Tibial nerve (tissue), 4 donors: ENCODE measurements around the gene ANAPC2.

Source experiments
- CTCF ChIP-seq, 5 experiments: fragments of 200-600 bp in 3 of 5; fragments of 450-650 bp in 2 of 5; sonication (generic) in 3 of 5; IDR thresholded peaks; one replicate each; pipeline ENCODE4 v1.5.1; 2016 to 2019; ENCODE audit warnings: antibody characterized with exemption in 5 of 5, mild to moderate bottlenecking in 3 of 5, moderate library complexity in 2 of 5
- EP300 ChIP-seq, 2 donors: sonication (generic); formaldehyde crosslinking; IDR thresholded peaks; one replicate each; pipeline ENCODE4 v1.6.1; 2017; ENCODE audit warnings: antibody characterized with exemption in 2 of 2, mild to moderate bottlenecking in 1 of 2
- POLR2A ChIP-seq, 2 donors: fragments of 450-650 bp; IDR thresholded peaks; one replicate each; pipeline ENCODE4 v1.6.1; 2017; ENCODE audit warnings: antibody characterized with exemption in 2 of 2, mild to moderate bottlenecking in 2 of 2, moderate library complexity in 2 of 2

GRCh38 chr9:137173796-137174664 lies 14.3 kb downstream of the ANAPC2 start:
- no peak for TF ChIP-seq CTCF (IDR thresholded peaks at IDR 0.05)
- no peak for TF ChIP-seq EP300 (IDR thresholded peaks at IDR 0.05)
- TF ChIP-seq POLR2A (IDR thresholded peaks at IDR 0.05): no peak
